Colonic mucosa (tissue), 4 donors: ENCODE results near the gene ERVK3-1. TPM values are rescaled to one million over a fixed set of nuclear protein-coding genes. Genes with fewer than 3 reads are reported as not detected.

ENCODE experiments used
- DNase-seq: peaks from one replicate; pipeline ENCODE4 v3.0.0-alpha.2; 2020
- H3K27ac ChIP-seq: fragments of 200-600 bp; one replicate; pipeline ENCODE4 v1.8.0; 2021
- H3K27me3 ChIP-seq: fragments of 200-600 bp; one replicate; pipeline ENCODE4 v1.8.0; 2021
- H3K36me3 ChIP-seq: fragments of 200-600 bp; one replicate; pipeline ENCODE4 v1.8.0; 2021
- H3K4me1 ChIP-seq: fragments of 200-600 bp; one replicate; pipeline ENCODE4 v1.8.0; 2021; ENCODE audit warnings: mild to moderate bottlenecking
- H3K4me3 ChIP-seq: fragments of 200-600 bp; one replicate; pipeline ENCODE4 v1.8.0; 2021
- H3K9ac ChIP-seq, 2 donors: one replicate each; pipeline ENCODE4 v1.7.0; 2013; ENCODE audit warnings: control low read depth in 2 of 2, low read depth in 2 of 2, low read length in 2 of 2
- H3K9me3 ChIP-seq: fragments of 200-600 bp; one replicate; pipeline ENCODE4 v1.8.0; 2021
- intact Hi-C: fragments of 100-400 bp; cut with DNase I; formaldehyde crosslinking; loops from one replicate; pipeline ENCODE4 v1.14.1; 2022
- total RNA-seq, 2 donors: library from RNA; stranded (reverse); fragmentation: NEBNext Ultra II Directional in 1 of 2; extraction: Animal tissue kit (Norgen Biotek cat#: 25700) in 1 of 2; gene quantifications; one replicate each; pipeline ENCODE4 v1.2.1, GENCODE V29; 2021
- TF ChIP-seq, protein P1 (sequence below): fragments of 200-600 bp; IDR thresholded peaks from one replicate; pipeline ENCODE4 v1.8.0; 2022; ENCODE audit warnings: antibody characterized with exemption, mild to moderate bottlenecking
- donor health status: healthy.
- donor health status: DM: no; HTN: no; CAD: no.
- donor health status: DM: no; HTN: no; CAD: no.

The ERVK3-1 gene
- total RNA-seq, 2 donors from 2014 or later = 21.6 to 25.0 TPM

DNA sequence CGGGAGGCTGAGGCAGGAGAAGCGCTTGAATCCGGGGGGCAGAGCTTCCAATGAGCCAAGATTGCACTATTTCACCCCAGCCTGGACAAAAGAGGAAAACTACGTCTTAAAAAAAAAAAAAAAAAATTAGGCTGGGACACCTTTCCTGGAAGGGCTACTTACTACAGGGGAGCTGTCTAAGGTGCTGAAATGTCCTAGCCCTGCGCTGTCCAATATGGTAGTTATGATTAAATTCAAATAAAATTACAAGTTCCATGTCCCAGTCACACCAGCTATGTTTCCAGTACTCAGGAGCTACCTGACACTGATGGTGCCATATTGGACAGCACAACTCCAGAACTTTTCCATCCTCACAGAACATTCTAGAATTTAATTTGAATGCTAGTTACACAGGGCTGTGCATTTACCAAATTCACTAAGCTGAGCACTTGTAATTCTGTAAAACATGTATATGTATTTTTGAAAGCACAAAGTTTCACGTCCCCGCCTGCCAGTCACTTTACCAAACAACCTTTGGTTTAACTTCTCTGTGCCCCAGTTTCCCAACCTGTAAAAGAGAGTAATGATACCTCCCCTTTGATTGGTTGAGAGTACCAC, 12.4 kb downstream of the ERVK3-1 start:
- no peaks in the 10 kb centered on the region for H3K9me3 ChIP-seq
- no peaks in the 10 kb centered on the region for H3K4me1 ChIP-seq
- no peaks in the 10 kb centered on the region for H3K27me3 ChIP-seq
- no peak for DNase-seq
- H3K4me3 ChIP-seq = no peak overlapping the region
- no peak overlapping the region for H3K9ac ChIP-seq
- H3K36me3 ChIP-seq = no peaks in the 10 kb centered on the region
- intact Hi-C loops = no loop called here
- H3K27ac ChIP-seq = no peak overlapping the region
- TF ChIP-seq, protein P1, sequence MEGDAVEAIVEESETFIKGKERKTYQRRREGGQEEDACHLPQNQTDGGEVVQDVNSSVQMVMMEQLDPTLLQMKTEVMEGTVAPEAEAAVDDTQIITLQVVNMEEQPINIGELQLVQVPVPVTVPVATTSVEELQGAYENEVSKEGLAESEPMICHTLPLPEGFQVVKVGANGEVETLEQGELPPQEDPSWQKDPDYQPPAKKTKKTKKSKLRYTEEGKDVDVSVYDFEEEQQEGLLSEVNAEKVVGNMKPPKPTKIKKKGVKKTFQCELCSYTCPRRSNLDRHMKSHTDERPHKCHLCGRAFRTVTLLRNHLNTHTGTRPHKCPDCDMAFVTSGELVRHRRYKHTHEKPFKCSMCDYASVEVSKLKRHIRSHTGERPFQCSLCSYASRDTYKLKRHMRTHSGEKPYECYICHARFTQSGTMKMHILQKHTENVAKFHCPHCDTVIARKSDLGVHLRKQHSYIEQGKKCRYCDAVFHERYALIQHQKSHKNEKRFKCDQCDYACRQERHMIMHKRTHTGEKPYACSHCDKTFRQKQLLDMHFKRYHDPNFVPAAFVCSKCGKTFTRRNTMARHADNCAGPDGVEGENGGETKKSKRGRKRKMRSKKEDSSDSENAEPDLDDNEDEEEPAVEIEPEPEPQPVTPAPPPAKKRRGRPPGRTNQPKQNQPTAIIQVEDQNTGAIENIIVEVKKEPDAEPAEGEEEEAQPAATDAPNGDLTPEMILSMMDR = no peak

DNA sequence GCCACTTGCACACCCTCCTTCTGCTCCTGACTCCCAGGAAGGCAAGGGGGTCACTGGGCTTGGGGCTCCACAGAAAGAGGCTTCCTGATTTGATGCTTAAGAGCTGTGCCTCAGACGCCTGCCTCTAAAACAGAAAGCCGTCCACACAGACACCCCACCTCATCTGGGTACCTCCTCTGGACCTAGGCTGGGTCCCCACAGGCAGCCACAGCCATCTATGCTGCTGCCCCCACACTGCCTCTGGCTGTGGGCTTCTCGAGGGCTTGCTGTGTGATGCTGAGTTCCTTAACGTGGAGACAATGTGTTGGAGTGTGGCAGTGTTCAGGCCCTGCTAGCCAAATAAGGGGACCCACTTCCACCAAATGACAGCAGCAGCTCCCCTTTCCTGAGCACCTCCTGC, 13.1 kb downstream of the ERVK3-1 start:
- no peaks in the 10 kb centered on the region for H3K36me3 ChIP-seq
- H3K27me3 ChIP-seq = no peaks in the 10 kb centered on the region
- TF ChIP-seq, protein P1 = no peak
- no peak overlapping the region for H3K4me3 ChIP-seq
- no peak overlapping the region for H3K9ac ChIP-seq
- H3K27ac ChIP-seq = no peak overlapping the region
- no peak for DNase-seq
- no peaks in the 10 kb centered on the region for H3K4me1 ChIP-seq
- intact Hi-C loops = no loop called here
- no peaks in the 10 kb centered on the region for H3K9me3 ChIP-seq

DNA sequence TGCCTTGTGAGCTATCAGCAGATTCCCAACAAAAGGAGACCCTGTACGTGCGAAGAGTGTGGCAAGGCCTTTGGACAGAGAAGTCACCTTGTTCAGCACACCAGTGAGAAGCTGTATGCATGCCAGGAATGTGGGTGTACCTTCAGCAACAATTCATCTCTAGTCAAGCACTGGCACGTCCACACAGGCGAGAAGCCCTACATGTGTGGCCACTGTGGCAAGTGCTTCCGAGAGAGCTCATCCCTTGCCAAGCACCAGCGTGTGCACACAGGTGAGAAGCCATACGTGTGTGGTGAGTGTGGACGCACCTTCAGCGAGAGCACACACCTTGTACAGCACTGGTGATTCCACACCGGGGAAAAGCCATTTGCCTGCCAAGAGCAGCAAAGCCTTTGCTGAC, 14.1 kb downstream of the ERVK3-1 start:
- intact Hi-C loops = no loop called here
- no peak for DNase-seq
- no peaks in the 10 kb centered on the region for H3K36me3 ChIP-seq
- no peaks in the 10 kb centered on the region for H3K27me3 ChIP-seq
- H3K9ac ChIP-seq = no peak overlapping the region
- no peak overlapping the region for H3K27ac ChIP-seq
- H3K4me1 ChIP-seq = no peaks in the 10 kb centered on the region
- no peak overlapping the region for H3K4me3 ChIP-seq
- H3K9me3 ChIP-seq = no peaks in the 10 kb centered on the region
- TF ChIP-seq, protein P1 = no peak

DNA sequence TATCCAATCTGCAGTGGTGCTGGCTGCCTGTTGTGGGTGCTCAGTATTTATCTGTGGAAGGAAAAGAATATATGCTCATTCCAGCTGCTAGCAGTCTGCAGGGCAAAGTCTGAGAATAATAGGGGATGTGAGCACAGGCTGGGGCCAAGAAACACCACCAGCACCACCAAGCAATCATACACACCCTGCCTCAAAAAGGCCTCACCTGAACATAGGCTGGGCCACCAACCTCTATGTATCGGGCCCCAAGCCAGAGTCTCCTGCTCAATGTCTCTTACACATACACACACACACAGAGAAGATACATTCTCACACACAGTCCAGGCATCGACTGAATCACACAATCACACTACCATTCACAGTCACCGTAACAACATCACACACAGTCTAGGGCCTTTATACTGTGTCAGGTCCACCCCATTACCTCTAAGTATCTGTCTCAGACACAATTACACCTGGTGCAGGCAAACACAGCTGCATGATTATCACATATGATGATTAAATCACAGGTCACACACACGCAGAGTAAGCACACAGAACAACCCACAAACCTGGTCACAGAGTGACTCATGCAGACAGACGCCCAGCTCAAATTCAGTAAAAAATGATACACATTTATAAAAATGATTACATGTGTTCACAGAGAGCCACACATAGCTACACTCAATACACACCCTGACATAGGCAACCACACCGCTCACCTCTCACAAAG, 20.3 kb downstream of the ERVK3-1 start:
- Histone ChIP-seq H3K27me3 (no peaks in the 10 kb centered on the region), H3K4me1 (peaks cover 12% of the 10 kb centered on the region), H3K36me3 (no peaks in the 10 kb centered on the region), H3K4me3 (no peak overlapping the region), H3K9ac (no peak overlapping the region), H3K9me3 (no peaks in the 10 kb centered on the region), H3K27ac (no peak overlapping the region)
- DNase-seq = no peak
- TF ChIP-seq, protein P1 = no peak
- intact Hi-C loops = no loop called here

- Histone ChIP-seq H3K27me3 (no peaks in the 10 kb centered on the region), H3K27ac (peak overlapping the region; percentile 94), H3K9me3 (no peaks in the 10 kb centered on the region), H3K4me1 (peaks cover 12% of the 10 kb centered on the region), H3K4me3 (peak overlapping the region; percentile 84), H3K9ac (peak overlapping the region; percentile 58 to 95), H3K36me3 (no peaks in the 10 kb centered on the region)
- DNase-seq = no peak
- intact Hi-C loops = no loop called here
- TF ChIP-seq, protein P1 = no peak
These were observed 21.3 kb downstream of the ERVK3-1 start for GRCh38 chr19:58326501-58326913.
